H1 (cell line): Measurements from ENCODE around the gene LTB4R. TPM values are rescaled to one million over a fixed set of nuclear protein-coding genes. Genes with fewer than 3 reads are reported as not detected.

Source experiments
- ASH2L ChIP-seq: fragments of 200-600, 300-600 bp; sonication (generic); IDR thresholded peaks from one replicate; pipeline ENCODE4 v1.7.1; 2017; ENCODE audit warnings: low read length
- BCL11A ChIP-seq, 2 experiments: IDR thresholded peaks; one replicate each; pipeline ENCODE4 v1.6.1; 2011; ENCODE audit warnings: low read depth in 2 of 2, low read length in 2 of 2, mild to moderate bottlenecking in 2 of 2
- EGR1 ChIP-seq: IDR thresholded peaks from 2 replicates; pipeline ENCODE4 v1.6.1; 2011; ENCODE audit warnings: low read depth, low read length, borderline replicate concordance
- KDM1A ChIP-seq: fragments of 200-600, 300-600 bp; sonication (generic); IDR thresholded peaks from 2 replicates; pipeline ENCODE4 v1.7.1; 2016; ENCODE audit warnings: mild to moderate bottlenecking, low read length, borderline replicate concordance
- TAF7 ChIP-seq: optimal IDR thresholded peaks from 2 replicates; pipeline ENCODE3; 2011; ENCODE audit warnings: low read depth, mild to moderate bottlenecking, inconsistent platforms, low read length, moderate library complexity, borderline replicate concordance
- polyA plus RNA-seq, 7 experiments: library from polyadenylated mRNA; depleted of rRNA in 3 of 7; stranded (reverse) in 5 of 7; unstranded in 2 of 7; fragments of >200 nt in 5 of 7; fragments of 200-250 nt in 2 of 7; gene quantifications; 1 replicate in 5 of 7; 2 replicates in 1 of 7; 4 replicates in 1 of 7; pipeline versions ENCODE4 v1.2.1 to v1.2.3, GENCODE V29; 2011 to 2013; ENCODE audit warnings: missing spikeins in 2 of 7, mixed read lengths in 2 of 7
- total RNA-seq: library from RNA; stranded (reverse); fragmentation: NEBNext Ultra II Directional; extraction: Animal tissue kit (Norgen Biotek cat#: 25700); gene quantifications from 2 replicates; pipeline ENCODE4 v1.2.1, GENCODE V29; 2021
- TF ChIP-seq, protein P1 (sequence below), 3 experiments: IDR thresholded peaks; 1 replicate in 2 of 3; 2 replicates in 1 of 3; pipeline versions ENCODE4 v1.5.1 to v1.6.1; 2011; ENCODE audit warnings: low read length in 3 of 3, mild to moderate bottlenecking in 3 of 3, inconsistent platforms in 2 of 3, low read depth in 1 of 3, moderate library complexity in 1 of 3; ENCODE audit not compliant: insufficient read depth in 1 of 3; ENCODE audit errors: control extremely low read depth in 1 of 3

LTB4R gene
- total and polyA plus RNA-seq, 2 of the 8 experiments (the other 6 are each of a cell fraction or from before 2014, with no cell fraction given): 4.1 to 6.7 TPM

DNA sequence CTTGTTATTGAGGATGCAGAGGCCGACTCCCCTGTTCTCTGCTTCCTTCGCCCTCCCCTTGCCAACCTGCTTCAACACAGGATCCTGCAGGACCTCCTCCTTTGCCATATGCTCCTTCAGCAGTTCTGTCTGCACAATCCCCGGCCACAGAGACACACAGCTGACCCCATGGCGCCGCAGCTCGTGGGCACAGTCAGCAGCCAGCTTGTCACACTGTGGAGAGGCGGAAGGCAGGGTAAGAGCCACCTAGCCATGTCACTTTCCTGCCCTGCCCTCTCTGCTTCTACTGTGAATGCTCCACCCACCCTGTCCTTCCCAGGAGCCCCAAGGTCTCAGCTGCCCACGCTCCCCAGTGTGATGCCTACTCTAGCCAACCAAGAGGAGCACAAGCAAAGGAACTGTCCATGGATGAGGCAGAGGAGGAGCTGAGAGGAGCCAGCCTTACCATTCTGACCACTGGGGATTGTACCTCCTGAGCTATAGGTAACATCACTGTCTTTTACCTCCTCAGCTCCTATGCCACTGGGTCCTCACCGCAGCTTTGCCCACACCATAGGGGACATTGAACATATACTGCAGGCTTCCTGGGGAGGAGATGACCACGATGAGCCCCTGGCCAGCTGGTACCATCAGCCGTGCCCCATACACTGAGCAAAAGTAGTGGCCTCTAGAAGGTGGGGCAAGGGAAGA lies 19.0 kb upstream of the LTB4R start (continued):
- TF ChIP-seq ASH2L (no peak), KDM1A (no peak), EGR1 (no peak), TAF7 (no peak), BCL11A (IDR thresholded peaks at IDR 0.05; ENCODE audit: low read depth in 2 of 2, low read length in 2 of 2) (no peak)
- TF ChIP-seq, protein P1, sequence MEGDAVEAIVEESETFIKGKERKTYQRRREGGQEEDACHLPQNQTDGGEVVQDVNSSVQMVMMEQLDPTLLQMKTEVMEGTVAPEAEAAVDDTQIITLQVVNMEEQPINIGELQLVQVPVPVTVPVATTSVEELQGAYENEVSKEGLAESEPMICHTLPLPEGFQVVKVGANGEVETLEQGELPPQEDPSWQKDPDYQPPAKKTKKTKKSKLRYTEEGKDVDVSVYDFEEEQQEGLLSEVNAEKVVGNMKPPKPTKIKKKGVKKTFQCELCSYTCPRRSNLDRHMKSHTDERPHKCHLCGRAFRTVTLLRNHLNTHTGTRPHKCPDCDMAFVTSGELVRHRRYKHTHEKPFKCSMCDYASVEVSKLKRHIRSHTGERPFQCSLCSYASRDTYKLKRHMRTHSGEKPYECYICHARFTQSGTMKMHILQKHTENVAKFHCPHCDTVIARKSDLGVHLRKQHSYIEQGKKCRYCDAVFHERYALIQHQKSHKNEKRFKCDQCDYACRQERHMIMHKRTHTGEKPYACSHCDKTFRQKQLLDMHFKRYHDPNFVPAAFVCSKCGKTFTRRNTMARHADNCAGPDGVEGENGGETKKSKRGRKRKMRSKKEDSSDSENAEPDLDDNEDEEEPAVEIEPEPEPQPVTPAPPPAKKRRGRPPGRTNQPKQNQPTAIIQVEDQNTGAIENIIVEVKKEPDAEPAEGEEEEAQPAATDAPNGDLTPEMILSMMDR (IDR thresholded peaks at IDR 0.05; ENCODE audit: control extremely low read depth in 1 of 3, insufficient read depth in 1 of 3, low read depth in 1 of 3, low read length in 3 of 3): no peak
